Osteoblast (primary cell): Measurements from ENCODE around the gene TMEM219. TPM values are rescaled to one million over a fixed set of nuclear protein-coding genes. Genes with fewer than 3 reads are reported as not detected.

ENCODE experiments used
- DNase-seq: peaks from one replicate; pipeline ENCODE4 v3.0.0; 2011; ENCODE audit warnings: low spot score, mixed read lengths; ENCODE audit not compliant: insufficient read length; ENCODE audit errors: missing footprints
- H2AFZ ChIP-seq: 2 replicates; pipeline ENCODE4 v1.6.0; 2011; ENCODE audit warnings: mild to moderate bottlenecking, low read length
- H3K27ac ChIP-seq: 2 replicates; pipeline ENCODE4 v1.5.1; 2011; ENCODE audit warnings: mild to moderate bottlenecking, low read depth, low read length, moderate library complexity
- H3K27me3 ChIP-seq: 2 replicates; pipeline ENCODE4 v1.6.0; 2012; ENCODE audit warnings: mild to moderate bottlenecking, control low read depth, inconsistent platforms, low read length, moderate library complexity; ENCODE audit not compliant: insufficient read depth
- H3K36me3 ChIP-seq: 2 replicates; pipeline ENCODE4 v1.5.1; 2011; ENCODE audit warnings: mild to moderate bottlenecking, low read length, control low read depth, moderate library complexity; ENCODE audit not compliant: insufficient read depth
- H3K4me1 ChIP-seq: 2 replicates; pipeline ENCODE4 v1.5.1; 2011; ENCODE audit warnings: mild to moderate bottlenecking, low read length, control low read depth, moderate library complexity; ENCODE audit not compliant: insufficient read depth
- H3K4me2 ChIP-seq: 2 replicates; pipeline ENCODE4 v1.6.0; 2011; ENCODE audit warnings: mild to moderate bottlenecking, low read length; ENCODE audit not compliant: insufficient read depth
- H3K4me3 ChIP-seq: fragments of 200-600 bp; sonication (generic); 3 replicates; pipeline ENCODE4 v1.5.1; 2012; ENCODE audit warnings: mild to moderate bottlenecking, low read length, inconsistent platforms; ENCODE audit not compliant: insufficient read depth
- H3K79me2 ChIP-seq: 2 replicates; pipeline ENCODE4 v1.6.0; 2012; ENCODE audit warnings: mild to moderate bottlenecking, low read length, control low read depth, inconsistent platforms; ENCODE audit not compliant: insufficient read depth
- H3K9me3 ChIP-seq: 2 replicates; pipeline ENCODE4 v1.5.1; 2011; ENCODE audit warnings: low read depth, low read length, control low read depth
- H4K20me1 ChIP-seq: 2 replicates; pipeline ENCODE4 v1.6.0; 2012; ENCODE audit warnings: mild to moderate bottlenecking, low read length, control low read depth; ENCODE audit not compliant: insufficient read depth
- CTCF ChIP-seq: IDR thresholded peaks from 2 replicates; pipeline ENCODE4 v1.5.1; 2011; ENCODE audit warnings: mild to moderate bottlenecking, low read depth, low read length, moderate library complexity; ENCODE audit errors: extremely low read depth
- total RNA-seq: library from RNA; depleted of rRNA; stranded (reverse); fragments of >200 nt; gene quantifications from 2 replicates; pipeline ENCODE4 v1.2.3, GENCODE V29; 2012

The TMEM219 gene
- total RNA-seq, 1 donor, result 84.0 TPM

DNA sequence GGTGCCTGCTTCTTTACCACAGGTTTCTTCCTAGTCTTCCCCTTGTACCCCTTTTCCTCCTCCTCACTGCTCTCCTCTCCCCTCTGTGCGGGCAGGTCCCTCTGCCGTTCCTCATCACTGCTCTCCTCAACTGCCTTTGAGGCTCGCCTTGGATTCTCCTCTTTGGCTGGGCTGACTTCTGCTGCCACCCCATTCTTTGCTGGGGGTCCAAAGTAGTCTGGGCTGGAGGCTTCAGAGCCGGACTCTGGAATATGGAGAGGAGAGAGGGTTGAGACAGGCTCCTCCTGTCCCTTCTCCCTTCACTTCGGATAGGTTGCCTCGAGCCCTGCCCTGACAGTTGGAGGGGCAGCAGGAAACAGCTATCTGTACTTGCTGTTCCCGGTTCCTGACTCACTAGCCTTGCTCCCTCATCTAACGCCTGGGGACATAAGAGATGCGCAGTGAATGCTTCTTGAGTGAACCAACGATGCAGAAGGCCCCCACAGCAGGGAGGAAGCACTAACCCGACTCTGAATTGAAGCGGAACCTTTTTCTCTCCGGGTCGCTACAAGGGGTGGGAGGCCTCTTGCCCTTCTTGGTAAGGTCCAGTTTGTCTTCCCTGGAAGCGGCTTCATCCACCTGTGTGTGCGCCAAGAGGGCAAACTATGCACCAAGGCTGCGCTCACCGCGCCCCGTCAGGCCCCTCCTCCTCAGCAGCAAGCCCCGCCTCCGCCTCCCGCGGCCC, 32.9 kb downstream of the TMEM219 start:
- peaks cover 1% of the 10 kb centered on the region for H4K20me1 ChIP-seq
- H2AFZ ChIP-seq, result peak overlapping the region; percentile 86
- no peak for DNase-seq
- no peak for TF ChIP-seq CTCF
- peak overlapping the region; percentile 98 for H3K4me2 ChIP-seq
- peak overlapping the region; percentile 93 for H3K4me3 ChIP-seq
- H3K4me1 ChIP-seq, result peaks cover 19% of the 10 kb centered on the region
- H3K27me3 ChIP-seq, result no peaks in the 10 kb centered on the region
- peak overlapping the region; percentile 96 for H3K27ac ChIP-seq
- H3K79me2 ChIP-seq, result peaks cover 11% of the 10 kb centered on the region
- peaks cover 36% of the 10 kb centered on the region for H3K36me3 ChIP-seq
- no peaks in the 10 kb centered on the region for H3K9me3 ChIP-seq

DNA sequence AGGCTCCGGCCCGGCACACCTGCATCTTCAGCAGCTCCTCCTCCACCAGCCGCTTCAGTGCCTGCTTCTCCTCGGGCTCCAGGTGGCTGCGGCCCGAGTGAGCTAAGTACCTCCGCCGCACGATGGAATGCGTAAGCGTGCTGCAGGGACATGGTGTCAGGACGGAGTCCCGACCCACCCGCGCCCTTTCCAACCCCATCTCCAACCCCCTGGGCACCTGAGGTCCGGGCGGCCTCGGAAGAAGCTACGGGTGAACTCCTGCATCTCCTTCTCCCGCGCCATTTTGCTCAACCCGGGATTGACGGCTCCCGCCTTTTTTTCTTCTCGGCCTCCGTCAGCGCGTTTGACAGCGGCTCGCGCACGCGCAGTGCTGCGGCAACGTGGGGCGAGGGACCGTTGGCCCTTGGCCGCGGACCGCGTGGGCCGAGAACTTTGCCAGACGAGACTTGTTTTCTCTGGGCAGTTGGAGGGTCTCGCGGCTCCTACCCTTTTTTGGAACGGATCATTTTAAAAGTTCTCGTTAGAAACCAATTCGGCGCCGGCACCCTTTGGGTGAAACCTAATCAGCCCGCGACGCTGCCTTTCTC, 33.5 kb downstream of the TMEM219 start, which contains the start of gene HIRIP3:
HIRIP3 (minus strand) TSS at position 294 of the 587 bp plus-strand sequence; CDS start at position 282, 12 bp downstream.
- peak within 1 kb of the TSS; percentile 86 for H2AFZ ChIP-seq
- H4K20me1 ChIP-seq, result peaks cover 4% of the 10 kb centered on the region
- peak within 1 kb of the TSS; percentile 98 for H3K4me2 ChIP-seq
- no peaks in the 10 kb centered on the region for H3K27me3 ChIP-seq
- H3K4me3 ChIP-seq, result peak within 1 kb of the TSS; percentile 93
- peaks cover 30% of the 10 kb centered on the region for H3K36me3 ChIP-seq
- peaks cover 11% of the 10 kb centered on the region for H3K79me2 ChIP-seq
- DNase-seq, result peak; percentile 99
- H3K9me3 ChIP-seq, result no peaks in the 10 kb centered on the region
- H3K4me1 ChIP-seq, result peaks cover 19% of the 10 kb centered on the region
- H3K27ac ChIP-seq, result peak within 1 kb of the TSS; percentile 96
- no peak for TF ChIP-seq CTCF

DNA sequence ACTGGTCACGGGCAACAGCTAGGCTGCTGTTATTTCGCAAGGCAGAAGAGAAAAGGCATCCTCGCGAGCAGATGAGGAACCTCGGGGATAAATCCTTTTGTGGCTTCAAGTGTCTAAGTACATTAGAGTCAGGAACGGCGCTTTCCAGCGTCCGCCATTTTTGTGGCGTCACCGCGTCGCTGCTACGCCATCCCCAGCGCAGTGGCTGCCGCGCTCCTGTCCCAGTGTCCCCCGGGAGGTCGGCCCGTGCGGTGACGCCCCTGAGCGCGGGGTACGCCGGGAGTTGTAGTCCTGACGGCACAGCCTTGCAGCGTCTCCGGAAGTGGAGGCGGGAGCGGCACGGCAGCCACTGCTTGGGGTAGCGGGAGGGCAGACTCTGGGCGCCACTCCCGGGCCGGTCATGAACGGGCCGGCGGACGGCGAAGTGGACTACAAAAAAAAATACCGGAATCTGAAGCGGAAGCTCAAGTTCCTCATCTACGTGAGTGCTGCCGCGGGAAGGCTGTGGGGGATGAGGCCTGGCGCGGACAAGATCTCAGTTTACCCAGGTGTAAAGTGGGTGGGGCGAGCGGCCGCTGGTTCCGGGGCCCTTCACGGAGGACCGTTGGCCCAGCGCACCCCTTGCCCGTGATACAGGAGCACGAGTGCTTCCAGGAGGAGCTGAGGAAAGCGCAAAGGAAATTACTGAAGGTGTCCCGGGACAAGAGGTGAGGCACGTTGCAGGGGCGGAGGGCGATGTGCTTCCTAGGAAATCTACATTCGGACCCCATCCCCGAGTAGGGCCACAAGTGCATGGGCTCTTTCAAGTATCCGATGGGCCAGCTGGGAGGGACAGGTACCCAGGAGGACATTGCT, 34.3 kb downstream of the TMEM219 start, which contains the start of gene INO80E:
INO80E (plus strand) TSS at position 331 of the 855 bp plus-strand sequence; CDS start at position 401, 70 bp downstream.
- Histone ChIP-seq H3K4me2 (peak within 1 kb of the TSS; percentile 98), H3K27me3 (no peaks in the 10 kb centered on the region), H3K4me1 (peaks cover 19% of the 10 kb centered on the region), H3K27ac (peak within 1 kb of the TSS; percentile 96), H3K79me2 (peaks cover 11% of the 10 kb centered on the region), H3K4me3 (peak within 1 kb of the TSS; percentile 93), H3K9me3 (no peaks in the 10 kb centered on the region), H2AFZ (peak within 1 kb of the TSS; percentile 86), H3K36me3 (peaks cover 26% of the 10 kb centered on the region), H4K20me1 (peaks cover 4% of the 10 kb centered on the region)
- peak; percentile 100 for DNase-seq
- TF ChIP-seq CTCF, result no peak
